GM21717 (cell line): ENCODE results near the gene TAF7.
A peak's percentile ranks its signal among the peaks of the same experiment; 100 is the strongest.
"Not testable (repeated sequence)": the region's sequence is repeated elsewhere in the genome, so short reads cannot be mapped to it uniquely, and the experiment has no call there.

Experiments
- ATAC-seq: cut with Tn5 transposase; IDR thresholded peaks from one replicate; pipeline ENCODE4 v1.9.1; 2021; ENCODE audit warnings: mild to moderate bottlenecking, moderate library complexity; ENCODE audit not compliant: unreplicated experiment

The TAF7 gene

DNA sequence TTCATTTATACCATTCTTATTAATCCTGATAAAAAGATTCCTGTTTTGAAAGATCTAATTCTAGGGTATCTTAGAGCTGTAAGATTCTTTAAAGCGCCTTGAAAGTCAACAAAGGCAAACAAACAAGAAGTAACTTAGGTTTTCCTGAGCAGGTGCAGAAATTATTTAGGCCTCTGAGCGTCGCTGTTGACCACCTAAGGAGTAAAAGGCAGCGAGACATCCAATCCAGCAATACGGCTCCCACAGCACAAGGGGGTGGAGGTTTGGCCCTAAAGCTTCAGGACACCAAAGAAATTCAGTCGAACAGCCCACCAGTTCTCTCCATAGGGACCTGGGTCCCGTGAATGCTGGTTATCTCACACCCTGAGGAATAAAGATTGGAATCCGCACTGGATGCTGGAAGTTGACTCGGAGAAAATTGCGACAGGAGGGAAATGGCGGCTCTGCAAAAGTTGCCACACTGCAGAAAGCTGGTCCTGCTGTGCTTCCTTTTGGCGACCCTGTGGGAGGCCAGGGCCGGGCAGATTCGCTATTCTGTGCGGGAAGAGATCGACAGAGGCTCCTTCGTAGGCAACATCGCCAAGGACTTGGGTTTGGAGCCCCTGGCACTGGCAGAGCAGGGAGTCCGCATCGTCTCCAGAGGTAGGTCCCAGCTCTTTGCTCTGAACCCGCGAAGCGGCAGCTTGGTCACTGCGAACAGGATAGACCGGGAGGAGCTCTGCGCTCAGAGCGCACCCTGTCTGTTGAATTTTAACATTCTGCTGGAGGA, 18.1 kb upstream of the TAF7 start, which contains the start of gene PCDHGA2:
TSS of gene PCDHGA2 (plus strand) at position 223 of the 769 bp plus-strand sequence.
- ATAC-seq: no peak

- ATAC-seq: not testable (repeated sequence)
These were observed 12.0 kb upstream of the TAF7 start for GRCh38 chr5:141332571-141332970.

DNA sequence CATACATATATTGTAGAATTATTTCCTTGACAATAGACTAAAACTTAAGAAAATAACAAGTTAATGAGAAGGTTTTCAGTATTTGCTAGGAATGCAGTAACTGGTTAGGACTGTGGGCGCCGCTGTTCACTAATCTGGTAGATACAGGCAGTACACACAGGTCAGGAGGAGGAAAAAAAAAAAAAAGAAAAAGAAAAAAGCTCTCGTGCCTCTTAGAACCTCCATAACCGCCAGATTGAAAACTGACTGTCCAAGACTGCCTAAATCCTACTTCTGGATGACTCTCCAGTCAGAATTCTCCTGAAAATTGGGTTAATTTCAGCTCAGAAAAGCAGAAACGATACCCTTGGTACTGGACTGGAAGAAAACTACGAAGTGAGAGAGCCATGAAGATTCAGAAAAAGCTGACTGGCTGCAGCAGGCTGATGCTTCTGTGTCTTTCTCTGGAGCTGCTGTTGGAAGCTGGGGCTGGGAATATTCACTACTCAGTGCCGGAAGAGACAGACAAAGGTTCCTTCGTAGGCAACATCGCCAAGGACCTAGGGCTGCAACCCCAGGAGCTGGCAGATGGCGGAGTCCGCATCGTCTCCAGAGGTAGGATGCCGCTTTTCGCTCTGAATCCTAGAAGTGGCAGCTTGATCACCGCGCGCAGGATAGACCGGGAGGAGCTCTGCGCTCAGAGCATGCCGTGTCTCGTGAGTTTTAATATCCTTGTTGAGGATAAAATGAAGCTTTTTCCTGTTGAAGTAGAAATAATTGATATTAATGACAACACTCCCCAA, 9.9 kb upstream of the TAF7 start, which contains the start of gene PCDHGA1:
TSS of gene PCDHGA1 (plus strand) at position 216 of the 782 bp plus-strand sequence.
- ATAC-seq: no peak

- no peak for ATAC-seq
These were observed 7.6 kb upstream of the TAF7 start for GRCh38 chr5:141328231-141328630.

DNA sequence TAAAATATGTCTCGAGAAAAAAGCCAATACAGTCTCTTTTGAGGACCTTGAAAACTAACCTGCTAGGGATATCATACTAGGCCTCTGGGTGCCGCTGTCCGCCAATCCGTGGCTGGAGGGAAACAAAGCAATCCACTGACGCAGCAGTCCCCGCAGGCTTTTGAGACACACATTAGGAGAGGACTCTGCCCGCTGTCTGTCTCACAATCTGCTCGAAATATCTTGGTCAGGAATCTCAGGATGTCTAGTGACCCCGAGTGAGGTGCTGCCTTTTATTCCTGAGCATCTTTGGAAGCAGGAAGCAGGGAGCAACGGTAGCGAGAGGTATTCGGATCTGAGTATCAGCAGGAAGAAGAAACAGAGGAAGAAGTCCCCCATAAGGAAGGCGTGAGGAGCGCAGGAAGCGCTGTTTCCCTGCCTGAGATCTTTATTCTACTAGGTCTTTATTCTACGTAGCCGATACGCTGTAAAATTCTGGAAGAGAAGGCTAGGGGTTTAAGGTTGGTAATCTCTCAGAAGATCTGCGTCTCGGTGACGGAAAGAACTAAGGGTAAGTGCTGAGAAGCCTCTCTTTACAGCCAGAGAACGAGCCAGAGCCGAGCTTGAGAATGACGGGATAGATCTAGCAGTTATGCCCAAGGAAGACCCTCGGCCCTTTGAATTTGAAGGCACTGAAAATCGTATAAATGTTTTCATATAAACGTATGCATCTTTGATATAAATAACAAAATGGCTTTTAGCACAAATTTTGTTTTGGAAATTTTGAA, 5.7 kb upstream of the TAF7 start:
- peak; percentile 82 for ATAC-seq

GRCh38 chr5:141322261-141322660, 1.7 kb upstream of the TAF7 start:
- ATAC-seq: no peak

DNA sequence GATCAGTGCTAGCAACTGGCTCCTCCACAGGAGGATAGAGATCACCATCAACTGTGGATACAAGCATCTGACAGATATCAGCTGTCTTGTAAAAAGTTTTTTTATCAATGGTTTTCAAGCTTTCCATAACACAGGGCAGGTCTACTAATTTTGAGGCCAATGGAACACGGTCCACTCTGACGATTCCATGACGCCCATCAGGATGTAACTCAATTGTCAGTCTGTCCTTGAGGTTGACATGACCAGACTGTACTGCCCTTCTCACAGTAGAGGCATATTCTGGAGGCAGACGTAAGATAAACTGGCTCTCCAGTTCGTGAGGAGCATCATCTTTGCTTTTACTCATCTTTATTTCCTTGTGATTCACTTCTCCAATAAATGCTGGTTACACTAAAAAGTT, 885 bp downstream of the TAF7 start:
- ATAC-seq: no peak

GRCh38 chr5:141319202-141319601, 1.4 kb downstream of the TAF7 start:
- no peak for ATAC-seq

DNA sequence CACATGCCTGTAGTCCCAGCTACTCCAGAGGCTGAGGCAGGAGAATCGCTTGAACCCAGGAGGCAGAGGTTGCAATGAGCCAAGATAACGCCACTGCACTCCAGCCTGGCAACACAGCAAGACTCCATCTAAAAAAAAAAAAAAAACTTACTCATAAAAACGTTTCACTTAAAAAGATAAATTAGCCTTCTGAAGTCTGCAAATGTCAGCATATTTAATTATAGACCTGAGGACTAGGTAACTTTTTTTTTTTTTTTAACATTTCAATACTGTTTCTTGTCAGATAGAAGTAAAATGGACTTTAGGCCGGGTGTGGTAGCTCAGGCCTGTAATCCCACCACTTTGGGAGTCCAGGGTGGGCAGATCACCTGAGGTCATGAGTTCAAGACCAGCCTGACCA, 3.6 kb downstream of the TAF7 start:
- ATAC-seq: not testable (repeated sequence)

GRCh38 chr5:141313711-141314110, 6.9 kb downstream of the TAF7 start:
- no peak for ATAC-seq

DNA sequence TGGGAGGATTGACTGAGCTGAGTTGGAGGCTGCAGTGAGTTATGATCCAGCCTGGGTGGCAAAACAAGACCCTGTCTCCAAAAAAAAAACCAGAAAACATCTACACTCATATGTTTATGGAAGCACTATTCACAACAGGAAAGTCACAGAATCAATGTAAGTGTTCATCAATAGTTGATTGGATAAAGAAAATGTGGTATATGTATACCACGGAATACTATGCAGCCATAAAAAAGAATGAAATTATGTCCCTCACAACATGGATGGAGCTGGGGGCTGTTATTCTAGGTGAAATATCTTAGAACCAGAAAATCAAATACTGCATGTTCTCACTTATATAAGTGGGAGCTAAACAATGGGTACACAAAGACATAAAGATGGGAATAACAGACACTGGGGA, 14.0 kb downstream of the TAF7 start:
- no peak for ATAC-seq

DNA sequence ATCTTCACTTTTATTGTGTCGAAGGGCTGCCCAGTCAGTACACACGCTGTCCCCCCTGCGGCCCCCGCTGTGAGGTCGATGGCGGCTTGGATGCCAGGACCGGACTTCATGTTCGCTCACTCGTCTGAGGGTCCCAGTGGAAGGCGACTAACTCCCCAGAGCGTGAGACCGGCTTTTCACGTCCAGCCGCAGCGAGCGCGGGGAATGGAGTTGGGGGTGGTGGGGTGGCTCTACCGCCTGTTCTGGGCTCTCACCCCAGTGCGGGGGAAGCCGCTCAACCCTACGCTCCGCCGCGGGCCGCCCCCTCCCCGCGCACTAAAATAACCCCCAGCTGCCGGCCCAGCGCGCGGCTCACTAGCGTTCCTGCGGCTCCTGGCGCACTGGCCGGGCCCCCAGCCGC, 16.8 kb downstream of the TAF7 start, which contains the start of gene SLC25A2:
TSS of gene SLC25A2 (minus strand) at position 294 of the 400 bp plus-strand sequence. CDS start at position 110, 184 bp downstream.
- ATAC-seq: no peak

- no peak for ATAC-seq
These were observed 22.2 kb downstream of the TAF7 start for GRCh38 chr5:141298376-141298775.

- ATAC-seq: no peak
These were observed 47.7 kb downstream of the TAF7 start for GRCh38 chr5:141272906-141273305.

- ATAC-seq: no peak
These were observed 51.4 kb downstream of the TAF7 start for GRCh38 chr5:141269195-141269594.
